ENCODE results near the gene AK9.

- no peak for TF ChIP-seq CTCF (IDR thresholded peaks at IDR 0.05)
- no peak for TF ChIP-seq POLR2A (IDR thresholded peaks at IDR 0.05)
Observed at GRCh38 chr6:109626311-109626710, 64.7 kb downstream of the AK9 start.

Data from lower leg skin (tissue), 3 donors.